ENCODE data around the gene RAP1GAP2. TPM values are rescaled to one million over a fixed set of nuclear protein-coding genes. Genes with fewer than 3 reads are reported as not detected.
"Not testable (repeated sequence)": the region's sequence is repeated elsewhere in the genome, so short reads cannot be mapped to it uniquely, and the experiment has no call there.

The RAP1GAP2 gene
- total and polyA plus RNA-seq, 7 experiments from 2014 or later = 0.54 to 95.6 (median 2.6) TPM

DNA sequence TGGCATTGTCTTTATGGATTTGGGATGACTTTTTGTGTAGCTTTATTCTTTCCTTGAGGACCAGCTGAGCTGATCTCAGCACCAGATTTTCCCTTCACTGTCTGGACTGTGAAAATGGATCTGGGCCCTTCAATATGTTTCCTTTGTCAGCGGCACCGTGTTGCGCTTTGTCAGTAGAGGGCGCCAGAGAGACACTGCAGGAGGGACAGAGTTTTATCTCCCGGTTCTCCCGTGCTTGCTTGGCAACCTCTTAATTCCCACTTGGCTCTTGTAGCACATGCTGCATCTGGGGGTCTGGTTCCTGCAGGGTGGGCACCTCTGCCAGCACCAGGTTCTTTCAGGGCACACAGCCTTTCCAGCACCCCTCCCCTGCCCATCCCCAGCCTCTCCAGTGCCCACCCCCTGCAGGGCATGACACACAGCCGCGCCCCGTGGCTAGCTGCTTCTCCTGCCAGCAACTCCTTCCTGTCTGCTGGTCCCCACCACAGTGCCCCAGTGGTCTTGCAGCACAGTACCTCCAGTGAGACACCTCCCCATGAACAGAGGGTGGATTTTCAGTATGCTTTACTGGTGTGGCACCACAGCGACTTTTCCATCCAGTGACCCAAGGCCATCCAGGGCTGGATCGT is 247.6 kb downstream of the RAP1GAP2 start:
- DNase-seq = peak in 1 of 9 donors; percentile 21
- H3K27ac ChIP-seq (ENCODE audit: low read depth, low read length) = no peak overlapping the region

DNA sequence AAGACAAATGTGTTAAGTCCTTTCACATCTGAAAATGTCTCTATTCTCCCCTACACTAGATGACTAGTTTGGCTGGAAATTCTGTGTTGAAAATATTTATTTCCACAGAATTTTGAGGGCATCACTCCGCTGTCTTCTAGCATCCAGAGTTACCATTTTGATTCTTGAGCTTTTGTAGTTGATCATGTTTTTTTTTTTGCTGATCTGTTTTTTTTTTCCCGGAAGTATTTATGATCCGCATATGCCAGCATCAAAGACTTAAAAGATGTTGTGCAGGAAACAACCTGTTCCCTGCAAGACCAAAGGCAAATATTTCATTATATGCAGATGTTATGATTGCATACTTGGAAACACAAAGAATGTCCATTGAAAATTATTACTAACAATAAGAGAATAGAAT is 250.5 kb downstream of the RAP1GAP2 start:
- intact Hi-C loops (cut with micrococcal nuclease) = loop anchor here in 1 of 2 donors (5.0 to 10.0 kb wide), 3 partner anchors 621 to 1028 kb away; partner anchors contain the start of genes EMC6, NCBP3 and TAX1BP3
- Histone ChIP-seq H3K27me3 (ENCODE audit: control insufficient read depth in 2 of 2, insufficient read depth in 2 of 2, low read length in 2 of 2) (no peaks in the 10 kb centered on the region), H3K36me3 (ENCODE audit: control insufficient read depth in 2 of 3, insufficient read depth in 3 of 3, low read length in 3 of 3) (no peaks in the 10 kb centered on the region), H3K4me3 (ENCODE audit: low read length) (no peak overlapping the region), H3K27ac (ENCODE audit: low read depth, low read length) (no peak overlapping the region), H3K4me1 (ENCODE audit: control insufficient read depth in 2 of 2, insufficient read depth in 2 of 2, low read length in 2 of 2) (peaks cover 0 to 6% of the 10 kb centered on the region in 2 donors), H3K9me3 (ENCODE audit: control insufficient read depth in 2 of 3, low read length in 3 of 3) (peaks cover 0 to 18% (median 0%) of the 10 kb centered on the region in 3 experiments)
- CTCF ChIA-PET = interaction anchor here (0.5 kb wide), 1 partner anchor 408 kb away, joined by 5 read pairs; no protein-coding TSS in a partner anchor
- H3K4me1 Mint-ChIP-seq = peaks cover 0 to 15% (median 9%) of the 10 kb centered on the region in 7 donors
- peaks cover 0 to 9% (median 0%) of the 10 kb centered on the region in 5 donors for H3K36me3 Mint-ChIP-seq
- no peak for ATAC-seq
- H3K27ac Mint-ChIP-seq = no peak overlapping the region
- POLR2A ChIA-PET = no interaction called here
- peaks cover 3 to 31% (median 13%) of the 10 kb centered on the region in 11 donors for H3K9me3 Mint-ChIP-seq
- H3K27me3 Mint-ChIP-seq = peaks cover 2 to 12% (median 5%) of the 10 kb centered on the region in 5 donors
- DNase-seq = no peak
- H3K4me3 Mint-ChIP-seq = no peak overlapping the region

More for the DNA sequence above, 247.6 kb downstream of the RAP1GAP2 start:
- Mint-ChIP-seq H3K27me3 (peaks cover 2 to 16% (median 10%) of the 10 kb centered on the region in 5 donors), H3K9me3 (peaks cover 3 to 31% (median 13%) of the 10 kb centered on the region in 11 donors), H3K36me3 (peaks cover 0 to 9% (median 0%) of the 10 kb centered on the region in 5 donors), H3K4me3 (no peak overlapping the region), H3K4me1 (peaks cover 0 to 12% (median 10%) of the 10 kb centered on the region in 7 donors), H3K27ac (no peak overlapping the region)
- Histone ChIP-seq H3K27me3 (ENCODE audit: control insufficient read depth in 2 of 2, insufficient read depth in 2 of 2, low read length in 2 of 2) (no peaks in the 10 kb centered on the region), H3K4me1 (ENCODE audit: control insufficient read depth in 2 of 2, insufficient read depth in 2 of 2, low read length in 2 of 2) (no peaks in the 10 kb centered on the region), H3K9me3 (ENCODE audit: control insufficient read depth in 2 of 3, low read length in 3 of 3) (peaks cover 0 to 18% (median 0%) of the 10 kb centered on the region in 3 experiments), H3K4me3 (ENCODE audit: low read length) (no peak overlapping the region), H3K36me3 (ENCODE audit: control insufficient read depth in 2 of 3, insufficient read depth in 3 of 3, low read length in 3 of 3) (no peaks in the 10 kb centered on the region)
- intact Hi-C loops (cut with micrococcal nuclease) = loop anchor here in 1 of 2 donors (10.0 kb wide), 1 partner anchor 1031 kb away; no protein-coding TSS in a partner anchor
- no peak for ATAC-seq
- CTCF ChIA-PET = interaction anchor here (0.6 kb wide), 2 partner anchors 229 to 444 kb away, joined by 3 to 4 read pairs; no protein-coding TSS in a partner anchor
- POLR2A ChIA-PET = no interaction called here

DNA sequence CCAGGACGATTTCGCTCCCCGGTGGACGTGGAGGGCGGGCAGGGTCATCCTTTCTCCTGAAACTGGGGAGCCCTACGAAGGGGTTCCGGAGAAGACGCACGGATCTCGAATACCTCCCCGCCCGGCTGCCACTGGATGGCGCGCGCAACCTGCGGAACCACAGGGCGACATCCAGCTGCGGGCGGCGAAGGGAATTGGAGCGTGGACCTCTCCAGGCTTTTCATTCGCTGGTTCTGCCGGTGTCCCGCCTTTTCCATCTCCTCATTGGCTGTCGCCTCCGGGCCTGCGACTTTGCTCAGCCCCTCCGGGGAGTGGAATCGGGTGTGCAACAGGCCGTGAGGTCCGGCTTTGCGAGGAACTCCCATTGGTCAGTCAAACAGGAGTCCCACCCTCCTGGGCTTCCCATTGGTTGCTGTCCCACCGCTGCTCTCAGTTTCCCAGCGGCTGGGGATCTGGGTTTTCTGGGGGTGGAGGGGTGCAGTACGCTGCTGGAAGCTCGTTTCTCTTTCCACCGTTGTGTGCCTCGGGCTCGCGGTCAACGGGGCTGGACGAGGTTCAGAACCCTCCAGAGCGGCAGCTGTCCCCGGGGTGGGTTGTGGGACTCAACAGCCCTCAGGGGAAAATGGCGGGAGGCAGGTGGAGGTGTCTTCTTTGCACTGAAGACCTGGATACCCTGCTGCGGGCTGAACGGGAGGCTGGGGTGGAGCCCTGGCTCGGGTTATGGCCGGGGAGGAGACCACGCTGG is 252.7 kb downstream of the RAP1GAP2 start:
- Mint-ChIP-seq H3K4me1 (peaks cover 0 to 15% (median 9%) of the 10 kb centered on the region in 7 donors), H3K9me3 (peaks cover 3 to 15% (median 7%) of the 10 kb centered on the region in 11 donors), H3K36me3 (peaks cover 0 to 5% (median 0%) of the 10 kb centered on the region in 5 donors), H3K4me3 (peak overlapping the region; percentile 86 to 94 (median 92)), H3K27ac (peak overlapping the region; percentile 46 to 91 (median 86)), H3K27me3 (peaks cover 0 to 6% (median 0%) of the 10 kb centered on the region in 5 donors)
- peaks cover 0 to 6% of the 10 kb centered on the region in 2 donors for H3K4me1 ChIP-seq (ENCODE audit: control insufficient read depth in 2 of 2, insufficient read depth in 2 of 2, low read length in 2 of 2)
- peak overlapping the region; percentile 60 for H3K27ac ChIP-seq (ENCODE audit: low read depth, low read length)
- no peaks in the 10 kb centered on the region for H3K27me3 ChIP-seq (ENCODE audit: control insufficient read depth in 2 of 2, insufficient read depth in 2 of 2, low read length in 2 of 2)
- H3K36me3 ChIP-seq (ENCODE audit: control insufficient read depth in 2 of 3, insufficient read depth in 3 of 3, low read length in 3 of 3) = no peaks in the 10 kb centered on the region
- POLR2A ChIA-PET = interaction anchor here (0.6 to 1.1 kb wide), 3 partner anchors 234 to 1791 kb away, joined by 3 to 5 read pairs (median 3); no protein-coding TSS in a partner anchor
- H3K9me3 ChIP-seq (ENCODE audit: control insufficient read depth in 2 of 3, low read length in 3 of 3) = peaks cover 0 to 9% (median 0%) of the 10 kb centered on the region in 3 experiments
- intact Hi-C loops (cut with micrococcal nuclease) = loop anchor here in 1 of 2 donors (1.0 to 10.0 kb wide), 4 partner anchors 45 to 1026 kb away; partner anchors contain the start of genes EMC6, NCBP3 and TAX1BP3
- DNase-seq = peak; percentile 76 to 95 (median 91)
- ATAC-seq = peak; percentile 98
- CTCF ChIA-PET = interaction anchor here (0.7 to 0.8 kb wide), 2 partner anchors 18 to 689 kb away, joined by 3 read pairs; no protein-coding TSS in a partner anchor
- peak overlapping the region; percentile 83 for H3K4me3 ChIP-seq (ENCODE audit: low read length)

DNA sequence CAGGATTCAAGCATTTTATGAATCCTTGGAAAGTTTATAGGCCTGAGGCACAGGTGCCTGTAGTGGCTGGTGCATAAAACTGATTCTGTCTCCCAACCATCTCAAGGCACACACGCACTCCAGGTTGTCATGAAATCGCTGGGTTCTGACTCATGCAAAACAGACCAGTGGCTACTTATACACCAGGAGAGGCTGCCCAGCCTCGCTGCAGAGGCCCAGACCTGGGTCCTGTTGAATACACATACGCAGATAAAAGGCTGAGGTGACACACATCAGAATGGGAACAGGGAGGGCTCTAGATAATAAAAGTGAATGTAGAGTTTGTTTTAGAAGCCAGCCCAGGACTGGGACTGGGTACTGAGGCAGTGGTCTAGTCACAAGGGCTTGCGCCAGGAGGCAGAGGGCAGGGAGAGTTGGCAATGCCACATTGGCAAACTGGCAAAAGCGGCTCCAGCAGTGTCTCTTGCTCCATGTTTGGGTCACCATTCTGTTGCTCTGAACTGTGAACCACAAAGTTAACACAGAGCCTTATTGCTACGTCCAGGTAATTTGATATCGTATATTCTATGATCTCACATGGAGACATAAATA is 253.6 kb downstream of the RAP1GAP2 start:
- Mint-ChIP-seq H3K9me3 (peaks cover 0 to 7% (median 0%) of the 10 kb centered on the region in 11 donors), H3K4me1 (peaks cover 0 to 15% (median 9%) of the 10 kb centered on the region in 7 donors), H3K36me3 (no peaks in the 10 kb centered on the region), H3K27ac (peak overlapping the region in 1 of 9 donors; percentile 74), H3K4me3 (peak overlapping the region; percentile 30 to 94 (median 92)), H3K27me3 (peaks cover 0 to 2% (median 0%) of the 10 kb centered on the region in 5 donors)
- ATAC-seq = no peak
- DNase-seq = no peak
- ChIA-PET CTCF (no interaction called here), POLR2A (interaction anchor here (0.6 to 0.8 kb wide), 3 partner anchors 431 to 1792 kb away, joined by 3 to 6 read pairs (median 3); no protein-coding TSS in a partner anchor)
- Histone ChIP-seq H3K36me3 (ENCODE audit: control insufficient read depth in 2 of 3, insufficient read depth in 3 of 3, low read length in 3 of 3) (no peaks in the 10 kb centered on the region), H3K4me3 (ENCODE audit: low read length) (peak overlapping the region; percentile 83), H3K27me3 (ENCODE audit: control insufficient read depth in 2 of 2, insufficient read depth in 2 of 2, low read length in 2 of 2) (no peaks in the 10 kb centered on the region), H3K27ac (ENCODE audit: low read depth, low read length) (no peak overlapping the region), H3K9me3 (ENCODE audit: control insufficient read depth in 2 of 3, low read length in 3 of 3) (no peaks in the 10 kb centered on the region), H3K4me1 (ENCODE audit: control insufficient read depth in 2 of 2, insufficient read depth in 2 of 2, low read length in 2 of 2) (peaks cover 0 to 6% of the 10 kb centered on the region in 2 donors)
- intact Hi-C loops (cut with micrococcal nuclease) = loop anchor here in 1 of 2 donors (5.0 to 10.0 kb wide), 3 partner anchors 618 to 1025 kb away; partner anchors contain the start of genes EMC6, NCBP3 and TAX1BP3

DNA sequence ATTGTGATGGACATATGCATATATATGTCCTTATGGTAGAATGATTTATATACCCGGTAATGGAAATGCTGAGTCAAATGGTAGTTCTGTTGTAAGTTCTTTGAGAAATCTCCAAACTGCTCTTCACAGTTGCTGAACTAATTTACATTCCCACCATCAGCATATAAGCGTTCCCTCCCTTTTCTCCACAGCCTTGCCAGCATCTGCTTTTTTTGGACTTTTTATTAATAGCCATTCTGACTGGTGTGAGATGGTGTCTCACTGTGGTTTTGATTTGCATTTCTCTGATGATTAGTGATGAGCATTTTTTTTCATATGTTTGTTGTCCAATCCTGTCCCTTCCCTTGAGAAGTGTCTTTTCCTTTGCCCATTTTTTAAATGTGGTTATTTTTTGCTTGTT is 258.6 kb downstream of the RAP1GAP2 start:
- POLR2A ChIA-PET; CTCF ChIA-PET; ATAC-seq; H3K9me3 Mint-ChIP-seq; H3K27ac ChIP-seq (ENCODE audit: low read depth, low read length); H3K27ac Mint-ChIP-seq; H3K9me3 ChIP-seq (ENCODE audit: control insufficient read depth in 2 of 3, low read length in 3 of 3); DNase-seq; H3K27me3 Mint-ChIP-seq; H3K4me3 ChIP-seq (ENCODE audit: low read length); H3K36me3 ChIP-seq (ENCODE audit: control insufficient read depth in 2 of 3, insufficient read depth in 3 of 3, low read length in 3 of 3); intact Hi-C loops (cut with micrococcal nuclease); H3K27me3 ChIP-seq (ENCODE audit: control insufficient read depth in 2 of 2, insufficient read depth in 2 of 2, low read length in 2 of 2); H3K4me1 Mint-ChIP-seq; H3K4me1 ChIP-seq (ENCODE audit: control insufficient read depth in 2 of 2, insufficient read depth in 2 of 2, low read length in 2 of 2); H3K36me3 Mint-ChIP-seq; H3K4me3 Mint-ChIP-seq: not testable (repeated sequence)

DNA sequence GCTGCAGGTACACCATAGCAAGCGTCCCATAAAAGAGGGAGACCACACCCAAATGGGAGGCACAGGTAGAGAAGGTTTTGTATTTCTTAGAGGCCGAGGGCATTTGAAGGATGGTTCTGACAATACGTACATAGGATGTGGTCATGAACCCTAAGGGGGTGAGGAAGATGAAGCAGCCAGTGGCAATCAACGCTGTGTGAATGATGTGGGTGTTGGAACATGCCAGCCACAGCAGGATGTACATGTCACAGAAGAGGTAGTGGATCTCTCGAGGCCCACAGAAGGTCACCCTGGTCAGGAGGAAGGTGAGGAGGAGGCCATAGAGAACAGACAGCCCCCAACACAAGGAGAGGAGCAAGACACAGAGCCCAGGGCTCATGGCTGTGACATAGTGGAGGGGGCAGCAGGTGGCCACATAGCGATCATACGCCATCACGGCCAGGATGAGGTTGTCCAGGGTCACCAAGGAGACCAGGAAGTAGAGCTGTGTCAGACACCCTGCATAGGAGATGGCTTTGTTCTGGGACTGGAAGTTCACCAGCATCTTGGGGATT is 266.7 kb downstream of the RAP1GAP2 start:
- DNase-seq; H3K9me3 ChIP-seq (ENCODE audit: control insufficient read depth in 2 of 3, low read length in 3 of 3): not testable (repeated sequence)

More for the DNA sequence above, 266.7 kb downstream of the RAP1GAP2 start:
- H3K27ac ChIP-seq (ENCODE audit: low read depth, low read length); H3K4me1 Mint-ChIP-seq; H3K4me3 ChIP-seq (ENCODE audit: low read length); POLR2A ChIA-PET; H3K27me3 ChIP-seq (ENCODE audit: control insufficient read depth in 2 of 2, insufficient read depth in 2 of 2, low read length in 2 of 2); H3K36me3 Mint-ChIP-seq; H3K4me3 Mint-ChIP-seq; H3K4me1 ChIP-seq (ENCODE audit: control insufficient read depth in 2 of 2, insufficient read depth in 2 of 2, low read length in 2 of 2); H3K27me3 Mint-ChIP-seq; CTCF ChIA-PET; H3K9me3 Mint-ChIP-seq; intact Hi-C loops (cut with micrococcal nuclease); H3K27ac Mint-ChIP-seq; H3K36me3 ChIP-seq (ENCODE audit: control insufficient read depth in 2 of 3, insufficient read depth in 3 of 3, low read length in 3 of 3): not testable (repeated sequence)
- ATAC-seq = peak; percentile 29
